Cortex of kidney (tissue), 1 donor: ENCODE measurements around the gene NECTIN1.
"Not testable (repeated sequence)": the region's sequence is repeated elsewhere in the genome, so short reads cannot be mapped to it uniquely, and the experiment has no call there.

Experiments
- DNase-seq: peaks from one replicate; lab custom pipeline; 2025; lab: John Stamatoyannopoulos, UW

Gene NECTIN1

DNA sequence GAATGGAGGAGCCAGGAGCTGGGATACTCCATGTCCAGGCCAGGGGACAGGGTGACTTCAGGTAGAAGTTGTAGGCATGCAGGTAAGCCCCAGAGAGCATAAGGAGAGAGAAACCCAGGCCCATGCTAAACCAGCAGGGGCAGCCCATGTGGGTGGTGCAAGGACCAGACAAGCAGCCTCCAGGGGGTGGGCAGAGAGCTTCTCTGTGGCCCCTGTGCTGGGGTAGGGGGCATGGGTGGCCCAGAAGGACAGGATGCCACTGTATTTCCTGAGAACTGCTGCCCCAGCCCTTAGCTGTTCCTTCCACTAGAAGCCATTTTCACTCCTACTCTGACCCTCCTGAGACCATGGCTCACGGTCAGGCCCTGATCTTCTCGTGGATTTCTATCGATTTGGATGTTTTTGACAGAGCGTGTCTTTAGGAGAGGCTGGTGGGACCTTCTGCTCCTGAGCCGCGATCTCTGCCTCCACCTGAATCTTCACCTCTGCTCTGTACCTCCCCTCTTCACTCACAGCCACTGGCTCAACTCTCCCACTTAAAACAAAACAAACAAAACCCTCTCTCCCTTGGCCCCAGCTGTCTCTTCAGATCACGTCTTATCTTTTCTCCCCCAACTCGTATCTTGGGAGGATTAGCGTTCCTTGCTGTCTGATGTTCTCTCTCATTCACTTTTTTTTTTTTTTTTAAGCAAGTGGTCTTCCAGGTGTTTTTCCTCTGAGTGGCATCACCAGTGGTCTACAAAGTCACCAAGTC is 112.2 kb downstream of the NECTIN1 start:
- no peak for DNase-seq

DNA sequence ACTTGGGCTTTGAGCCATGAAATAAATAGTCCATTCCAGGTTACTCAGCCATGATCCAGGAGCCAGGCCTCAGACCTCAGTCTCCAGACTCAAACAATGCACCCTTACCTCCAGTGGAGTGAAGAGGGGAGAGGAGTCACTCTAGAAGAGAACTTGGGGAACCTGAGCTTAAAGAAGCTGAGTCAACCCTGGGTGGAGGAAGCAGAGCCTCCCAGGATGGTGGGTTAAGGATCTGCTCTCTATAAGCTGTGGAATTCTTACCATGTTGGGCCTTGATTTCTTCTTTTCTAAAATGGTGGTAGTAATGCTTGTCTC is 113.2 kb downstream of the NECTIN1 start:
- DNase-seq, result no peak

DNA sequence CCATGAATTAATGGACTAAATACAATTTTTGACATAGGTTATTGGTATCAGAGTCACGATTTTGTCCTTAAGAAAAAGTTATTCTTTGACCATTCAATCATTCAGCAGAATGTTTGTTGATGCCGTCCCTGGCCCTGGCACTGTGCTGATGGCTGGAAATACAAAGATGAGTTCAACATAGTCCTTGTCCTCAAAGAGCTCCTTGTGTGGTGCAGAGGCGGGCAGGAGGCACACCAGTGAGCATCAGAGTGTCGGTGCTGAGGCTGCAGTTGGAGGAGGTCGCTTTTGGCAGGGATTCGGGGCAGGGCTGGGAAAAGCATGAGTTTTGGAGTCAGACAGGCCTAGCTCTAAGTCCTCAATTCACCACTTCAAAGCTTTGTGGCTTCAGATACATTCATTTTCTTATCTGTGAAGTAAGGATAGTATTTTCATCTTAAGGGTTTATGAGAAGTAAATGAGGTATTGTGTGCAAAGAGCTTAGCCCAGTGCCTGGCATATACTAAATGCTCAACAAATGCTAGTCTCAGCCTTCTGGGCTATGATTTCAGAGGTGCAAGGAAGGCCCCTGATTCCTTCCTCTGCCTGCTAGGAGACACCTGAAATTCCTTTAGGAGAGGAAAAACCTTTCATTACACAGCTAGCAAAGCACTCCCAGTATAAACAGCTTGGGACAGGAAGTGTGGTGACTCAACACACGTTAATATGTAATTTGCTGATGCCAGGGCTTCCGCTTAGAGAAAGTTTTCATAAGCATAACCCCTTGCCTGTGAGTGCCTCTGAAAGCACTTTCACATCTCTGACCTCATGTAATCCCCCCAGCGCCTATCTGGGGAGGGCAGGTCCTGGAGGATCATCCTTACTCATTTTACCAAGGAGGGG is 113.8 kb downstream of the NECTIN1 start:
- no peak for DNase-seq

DNA sequence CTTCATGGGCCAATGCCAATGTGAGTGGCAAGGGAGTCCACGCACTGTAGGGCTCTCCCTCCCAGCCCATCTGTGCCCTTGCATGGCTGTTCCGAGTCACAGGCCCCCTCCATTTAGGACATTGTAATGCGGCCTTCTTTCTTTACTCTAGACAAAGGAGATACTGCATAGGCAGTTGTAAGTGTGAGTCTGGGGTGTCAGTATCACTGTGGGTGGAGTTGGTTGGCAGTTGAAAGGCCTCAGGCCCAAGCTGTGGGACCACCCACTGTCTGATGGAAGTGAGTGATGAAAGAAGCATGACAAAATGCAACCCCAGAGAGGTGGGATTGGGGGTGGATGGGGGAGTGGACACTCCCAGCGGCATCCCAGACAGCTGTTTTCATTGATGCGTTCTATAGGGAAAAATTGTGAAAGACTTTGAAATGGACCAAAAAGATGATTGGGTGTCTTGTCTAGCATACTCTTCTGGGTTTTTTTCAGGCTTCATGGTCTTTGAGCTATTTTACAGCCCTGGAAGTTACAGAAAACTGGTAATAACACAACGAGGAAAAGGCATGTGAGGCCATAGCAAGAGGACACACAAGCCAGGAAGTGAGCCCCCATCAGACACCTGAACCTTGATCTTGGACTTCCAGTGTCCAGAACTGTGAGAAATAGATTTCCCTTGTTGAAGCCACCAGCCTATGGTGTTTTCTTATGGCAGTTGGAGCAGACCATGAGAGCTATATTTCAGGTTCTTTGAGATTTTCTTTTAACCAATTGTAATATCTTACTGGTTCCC is 114.6 kb downstream of the NECTIN1 start:
- no peak for DNase-seq

DNA sequence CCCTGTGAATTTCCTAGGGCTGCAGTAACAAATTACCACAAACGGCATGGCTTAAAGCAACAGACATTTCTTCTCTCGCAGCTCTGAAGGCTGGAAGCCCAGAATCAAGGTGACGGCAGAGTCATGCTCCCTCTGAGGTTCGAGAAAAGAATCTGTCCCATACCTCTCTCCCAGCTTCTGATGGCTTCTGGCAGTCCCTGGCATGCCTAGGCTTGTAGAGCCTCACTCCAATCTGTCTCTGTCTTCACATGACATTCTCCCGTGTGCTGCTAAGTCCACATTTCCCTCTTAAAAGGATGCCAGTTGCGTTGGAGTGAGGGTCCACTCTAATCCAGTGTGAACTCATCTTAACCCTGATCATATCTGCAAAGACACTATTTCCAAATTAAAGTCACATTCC is 116.2 kb downstream of the NECTIN1 start:
- no peak for DNase-seq

DNA sequence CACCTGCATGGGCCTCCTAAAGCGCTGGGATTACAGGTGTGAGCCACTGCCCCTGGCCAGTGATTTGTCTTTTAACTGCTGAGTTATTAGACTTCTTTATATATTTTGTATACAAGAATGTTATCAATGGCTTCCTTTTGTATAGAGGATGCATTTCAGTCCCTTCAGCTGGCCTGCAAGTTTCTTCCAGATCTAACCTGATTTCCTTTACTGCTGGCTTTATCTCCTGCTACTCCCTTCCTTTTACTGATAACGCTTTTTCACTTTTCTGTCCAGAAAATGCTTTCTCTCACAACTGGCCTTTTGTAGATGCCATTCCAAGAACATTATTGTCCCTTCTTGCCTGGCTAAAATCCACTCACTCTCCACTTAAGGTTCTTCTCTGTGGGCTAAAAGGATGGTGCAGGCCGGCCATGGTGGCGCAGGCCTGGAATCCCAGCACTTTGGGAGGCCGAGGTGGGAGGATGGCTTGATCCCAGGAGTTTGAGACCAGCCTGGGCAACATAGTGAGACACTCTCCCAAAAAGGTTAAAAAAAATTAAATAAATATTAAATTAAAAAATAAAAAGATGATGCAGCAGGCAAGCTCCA is 118.1 kb downstream of the NECTIN1 start:
- no peak for DNase-seq

DNA sequence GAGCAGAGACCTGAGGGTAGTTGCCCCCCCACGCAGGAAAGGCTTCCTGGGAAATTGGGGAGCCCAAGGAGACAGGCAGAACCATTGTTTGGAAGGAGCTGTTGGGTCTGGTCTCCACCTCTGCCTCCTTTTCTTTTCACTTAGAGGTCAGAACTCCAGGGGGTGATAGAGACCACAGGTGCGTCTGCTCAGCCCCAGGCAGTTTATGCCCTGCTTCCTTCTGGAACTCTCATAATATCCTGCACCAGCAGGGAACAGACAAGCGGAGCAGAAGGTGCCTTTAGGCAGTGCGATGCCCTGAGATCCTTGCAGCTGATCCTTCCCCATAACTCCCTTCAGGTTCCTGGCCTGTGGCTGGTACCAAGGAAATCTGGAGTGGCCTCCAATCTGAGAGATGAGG is 120.2 kb downstream of the NECTIN1 start:
- DNase-seq, result no peak

DNA sequence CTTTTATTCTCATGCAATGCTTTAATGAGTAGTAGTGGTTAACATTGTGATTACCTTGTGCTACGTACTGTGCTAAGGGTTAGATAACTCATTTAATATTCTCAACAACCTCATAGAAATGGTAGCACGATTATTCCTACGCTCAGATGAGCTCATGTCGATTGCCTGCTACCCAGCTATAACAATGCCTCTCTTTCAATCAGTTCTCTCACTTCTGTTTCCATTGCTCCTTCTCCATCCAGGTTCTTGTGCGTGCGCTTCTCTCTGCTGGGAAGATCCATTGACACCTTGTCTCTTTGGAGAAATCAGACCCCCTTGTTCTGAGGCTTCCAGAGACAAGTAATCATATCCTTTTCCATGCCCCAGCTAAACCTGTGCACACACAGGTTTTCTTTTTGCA is 120.8 kb downstream of the NECTIN1 start:
- DNase-seq, result no peak

DNA sequence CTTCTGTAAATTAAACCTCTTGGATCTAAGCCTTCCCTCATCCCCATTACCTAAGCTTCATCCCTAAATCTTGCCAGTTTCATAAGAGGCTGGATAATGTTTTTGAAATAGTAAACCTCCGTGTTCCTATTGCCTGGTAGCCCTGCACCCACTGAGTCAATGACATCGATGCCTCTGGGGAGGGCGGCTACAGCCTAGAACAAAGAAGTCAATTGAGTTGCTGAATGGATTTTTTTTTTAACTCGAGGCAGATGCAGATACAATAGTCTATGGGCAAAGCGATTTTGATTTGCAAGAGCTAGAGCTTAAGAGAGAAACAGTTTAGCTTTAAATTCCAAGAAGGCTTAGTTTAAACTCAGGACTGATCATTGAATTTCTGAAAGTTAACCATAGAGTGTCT is 121.3 kb downstream of the NECTIN1 start:
- DNase-seq, result no peak

DNA sequence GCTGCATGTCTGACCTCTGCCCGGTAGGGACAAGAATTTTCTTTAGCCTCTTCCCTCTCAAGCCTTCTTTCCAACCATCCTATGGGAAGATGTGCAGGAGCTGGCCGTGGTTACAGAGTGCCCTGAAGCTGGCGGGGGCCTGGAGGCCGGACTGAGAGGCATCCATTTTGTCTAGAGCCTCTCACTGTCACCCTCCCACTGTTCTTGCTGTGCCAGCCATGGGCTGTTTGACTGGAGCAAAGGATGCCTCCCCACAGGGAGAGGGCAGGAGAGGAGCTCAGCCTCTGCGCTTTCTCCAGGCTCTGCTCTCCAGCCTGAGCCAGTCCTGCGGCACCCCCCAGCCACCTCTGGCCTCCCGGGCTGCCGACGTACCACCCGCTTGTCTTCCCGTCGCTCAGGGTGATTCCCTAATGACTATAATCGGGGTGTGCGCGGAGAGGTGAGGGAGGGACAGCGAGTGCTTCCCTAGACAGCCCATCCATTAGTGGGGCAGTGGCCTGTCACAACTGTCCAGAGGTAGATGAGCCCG is 123.8 kb downstream of the NECTIN1 start:
- DNase-seq, result no peak

DNA sequence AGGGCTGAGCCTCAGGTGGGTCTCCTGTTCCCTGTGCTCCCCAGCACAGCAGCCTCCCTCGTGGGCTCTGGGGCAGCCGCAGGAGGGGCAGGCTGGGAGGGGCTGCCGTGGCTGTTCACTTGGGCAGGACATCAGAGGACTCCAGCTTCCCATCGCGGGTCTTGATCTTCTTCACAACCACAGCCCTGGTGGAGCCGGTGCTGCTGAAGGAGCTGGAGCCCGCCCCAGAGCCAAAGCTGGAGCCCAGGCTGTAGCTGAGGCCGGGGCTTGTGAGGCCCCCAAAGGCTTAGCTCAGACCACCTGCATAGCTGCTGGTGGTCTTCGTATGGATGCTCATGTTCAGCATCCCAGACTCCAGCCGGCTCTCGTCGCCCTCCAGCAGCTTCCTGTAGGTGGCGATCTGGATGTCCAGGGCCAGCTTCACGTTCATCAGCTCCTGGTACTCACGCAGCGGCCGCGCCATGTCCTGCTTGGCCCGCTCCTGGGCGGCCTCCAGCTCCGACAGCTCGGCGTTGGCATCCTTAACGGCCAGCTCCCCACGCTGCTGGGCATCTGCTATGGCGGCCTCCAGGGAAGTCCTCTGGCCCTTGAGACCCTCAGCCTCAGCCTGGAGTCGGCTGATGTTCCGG is 126.1 kb downstream of the NECTIN1 start:
- DNase-seq, result no peak

DNA sequence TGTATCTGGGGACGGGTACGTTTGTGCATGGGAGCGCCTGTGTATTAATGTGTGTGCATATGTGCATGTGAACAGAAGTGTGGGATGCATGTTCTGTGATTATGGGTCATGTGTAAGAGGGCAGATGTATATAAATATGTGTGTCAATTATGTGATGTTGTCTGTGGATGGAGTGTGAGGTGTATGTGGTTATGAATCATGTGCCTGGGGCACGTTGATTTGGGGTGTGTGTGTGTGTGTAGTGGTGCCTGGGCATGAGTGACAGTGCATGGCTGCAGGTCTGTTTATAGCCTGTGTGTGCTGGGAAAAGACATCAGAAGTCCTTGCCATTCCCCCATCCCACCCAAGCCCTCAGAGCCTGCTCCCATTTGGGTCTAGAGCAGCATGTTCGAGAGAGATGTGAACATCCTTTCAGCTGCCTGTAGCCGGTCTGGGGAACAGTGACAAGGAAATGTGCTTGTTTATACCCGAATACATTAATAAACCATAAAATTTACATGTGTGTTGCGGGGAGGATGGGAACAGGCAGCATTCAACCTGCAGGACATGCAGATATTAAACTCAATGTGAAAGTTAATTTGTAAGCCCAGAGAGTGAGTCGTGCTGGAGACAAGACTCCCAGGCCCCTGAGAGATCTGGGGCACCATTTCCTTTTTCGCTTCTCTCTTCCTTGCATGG is 129.0 kb downstream of the NECTIN1 start:
- DNase-seq, result no peak

DNA sequence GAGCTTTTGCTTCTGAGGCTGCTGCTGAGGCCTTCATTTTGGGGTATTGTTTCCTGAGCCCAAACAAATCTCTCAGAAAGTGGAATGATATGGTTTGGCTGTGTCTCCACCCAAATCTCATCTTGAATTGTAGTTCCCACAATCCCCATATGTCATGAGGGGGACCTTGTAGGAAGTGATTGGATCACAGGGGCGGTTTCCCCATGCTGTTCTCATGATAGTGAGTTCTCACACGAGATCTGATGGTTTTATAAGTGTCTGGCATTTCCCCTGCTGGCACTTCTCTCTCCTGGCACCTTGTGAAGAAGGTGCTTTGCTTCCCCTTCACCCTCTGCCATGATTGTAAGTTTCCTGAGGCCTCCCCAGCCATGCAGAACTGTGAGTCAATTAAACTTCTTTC is 133.1 kb downstream of the NECTIN1 start:
- DNase-seq, result not testable (repeated sequence)

DNA sequence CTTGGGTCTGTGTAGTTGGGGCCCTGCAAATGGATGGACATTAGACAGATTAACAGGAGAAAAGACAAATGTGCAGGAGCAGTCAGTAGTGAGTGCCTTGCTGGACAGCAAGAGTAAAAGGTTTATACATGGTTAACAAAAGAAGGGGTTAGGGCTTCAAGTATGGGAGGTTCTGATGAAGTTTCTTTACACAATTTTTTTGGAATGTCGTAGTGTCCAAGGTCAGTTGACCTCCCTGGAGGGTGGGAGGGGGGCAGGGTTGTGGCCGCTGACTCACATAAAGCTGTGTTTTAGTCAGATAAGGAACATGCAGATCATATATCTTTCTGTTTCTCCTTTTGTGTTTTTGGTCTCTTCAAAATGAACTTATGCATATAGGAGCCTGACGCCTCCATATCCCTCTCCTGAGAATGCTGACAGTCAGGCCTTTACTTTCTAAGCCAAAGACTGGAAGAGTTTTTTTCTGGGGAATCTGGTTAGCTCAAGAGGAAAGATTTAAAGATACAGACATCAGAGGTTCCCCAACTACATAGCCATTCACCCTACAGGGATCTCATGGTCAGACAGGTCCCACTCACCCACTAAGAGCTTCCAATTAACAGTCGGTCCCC is 134.3 kb downstream of the NECTIN1 start:
- DNase-seq, result no peak

DNA sequence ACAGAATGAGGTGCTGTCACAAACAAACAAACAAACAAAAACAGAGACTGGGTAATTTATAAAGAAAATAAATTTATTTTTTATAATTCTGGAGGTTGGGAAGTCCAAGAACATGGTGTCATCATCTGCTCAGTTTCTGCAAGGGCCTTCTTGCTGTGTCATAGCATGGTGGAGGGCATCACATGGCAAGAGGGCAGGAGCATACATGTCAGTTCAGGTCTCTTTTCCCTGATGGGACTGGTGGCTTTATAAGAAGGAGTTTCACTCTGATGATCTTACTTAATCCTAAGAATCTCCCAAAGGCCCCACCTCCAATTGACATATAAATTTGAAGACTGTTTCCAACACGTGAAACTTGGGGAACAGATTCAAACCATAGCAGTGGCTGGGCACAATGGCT is 135.7 kb downstream of the NECTIN1 start:
- DNase-seq, result no peak

DNA sequence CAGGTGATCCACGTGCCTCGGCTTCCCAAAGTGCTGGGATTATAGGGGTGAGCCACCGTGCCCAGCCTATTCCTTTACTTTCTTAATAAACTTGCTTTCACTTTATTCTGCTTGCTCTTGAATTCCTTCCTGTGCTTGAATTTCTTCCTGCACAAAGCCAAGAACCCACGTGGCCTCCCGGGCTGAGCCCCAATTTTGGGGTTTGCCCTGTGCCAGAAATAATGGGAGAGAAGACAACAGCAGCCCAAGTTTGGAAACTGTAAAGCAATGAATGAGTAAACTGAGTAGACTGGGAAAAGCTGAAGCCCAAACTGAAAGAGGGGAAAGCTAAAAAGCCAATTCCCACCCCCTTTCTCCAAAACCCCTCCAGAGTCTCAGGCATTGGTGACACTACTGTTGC is 136.4 kb downstream of the NECTIN1 start:
- no peak for DNase-seq

DNA sequence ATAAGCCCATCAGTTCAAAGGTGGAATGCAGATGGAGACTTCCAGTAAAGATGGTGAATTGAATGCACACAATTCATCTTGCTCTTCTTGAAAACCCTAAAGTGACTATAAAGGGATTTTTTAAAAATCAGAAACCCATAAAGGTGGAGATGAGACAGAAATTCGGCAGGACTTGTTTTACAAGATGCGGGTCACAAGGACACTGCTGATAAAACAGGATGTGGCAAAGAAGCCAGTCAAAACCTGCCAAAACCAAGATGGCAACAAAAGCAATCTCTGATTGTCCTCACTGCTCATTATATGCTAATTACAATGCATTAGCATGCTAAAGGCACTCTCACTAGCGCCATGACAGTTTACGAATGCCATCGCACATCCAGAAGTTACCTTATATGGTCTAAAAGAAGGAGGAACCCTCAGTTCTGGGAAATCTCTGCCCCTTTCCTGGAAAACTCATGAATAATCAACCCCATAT is 137.1 kb downstream of the NECTIN1 start:
- no peak for DNase-seq

DNA sequence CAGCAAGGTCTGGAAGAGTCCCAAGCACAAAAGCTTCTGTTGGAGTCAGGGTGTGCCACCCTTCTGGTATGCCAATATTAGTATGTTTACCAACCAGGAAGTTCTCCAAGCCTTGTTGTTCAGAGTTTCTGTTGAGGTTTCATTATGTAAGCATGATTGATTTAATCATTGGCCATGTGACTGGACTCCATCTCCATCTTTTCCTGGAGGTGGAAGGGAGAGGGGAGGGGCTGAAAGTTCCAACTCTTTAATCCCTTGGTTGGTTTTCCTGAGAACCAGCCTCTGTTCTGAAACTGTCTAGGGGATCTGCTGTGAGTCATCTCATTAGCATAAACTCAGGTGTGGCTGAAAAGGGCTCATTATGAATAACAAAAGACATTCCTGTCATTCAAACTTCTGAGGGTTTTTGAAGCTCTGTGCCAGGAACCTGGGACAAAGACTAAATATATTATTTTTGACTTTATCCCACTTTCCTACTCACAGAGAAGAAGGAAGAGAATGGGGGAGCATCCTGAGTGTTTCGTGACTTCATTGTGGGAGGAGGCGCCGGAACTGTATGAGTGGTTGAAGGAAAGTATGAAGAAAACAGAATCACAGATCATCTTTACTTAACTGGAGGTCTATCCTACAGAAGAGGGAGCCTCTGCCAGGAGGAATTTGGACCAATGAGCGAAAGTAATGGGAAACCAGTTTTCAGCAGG is 138.2 kb downstream of the NECTIN1 start:
- no peak for DNase-seq

DNA sequence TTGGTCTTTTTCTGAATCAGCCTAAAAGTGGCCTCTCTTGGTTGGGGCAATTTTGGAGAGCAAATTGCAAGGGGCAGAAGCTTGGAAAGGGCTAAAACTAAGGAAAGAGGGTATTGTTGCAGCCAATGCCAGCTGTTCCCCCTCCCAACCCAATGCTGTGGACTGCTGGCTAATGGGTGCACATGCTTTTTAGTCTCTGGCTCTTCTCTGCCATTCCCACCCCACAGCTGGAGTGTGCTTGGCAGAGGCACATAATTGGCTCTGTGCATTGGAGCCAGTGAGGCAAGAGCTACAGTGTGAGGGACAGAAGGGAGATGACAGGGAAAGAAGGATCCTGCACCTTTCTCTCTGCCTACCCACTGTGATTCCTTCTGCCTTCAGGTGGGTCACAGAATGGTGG is 140.0 kb downstream of the NECTIN1 start:
- DNase-seq, result no peak
